ENCODE data around the gene PHEX.
"Not testable (repeated sequence)": the region's sequence is repeated elsewhere in the genome, so short reads cannot be mapped to it uniquely, and the experiment has no call there.

The PHEX gene

GRCh38 chrX:22249371-22249770 lies 217.2 kb downstream of the PHEX start:
- DNase-seq, result no peak

- DNase-seq, result no peak
These were observed 236.6 kb downstream of the PHEX start for GRCh38 chrX:22268706-22269105.

GRCh38 chrX:22272613-22273012 lies 240.5 kb downstream of the PHEX start, which contains the start of gene CBLL2:
CBLL2 (plus strand) TSS chrX:22272913; CDS start chrX:22272992, 79 bp downstream.
- DNase-seq, result no peak

GRCh38 chrX:22273714-22274317 lies 241.7 kb downstream of the PHEX start:
- no peak for DNase-seq

GRCh38 chrX:22276781-22277180 lies 244.7 kb downstream of the PHEX start:
- DNase-seq, result no peak

- no peak for DNase-seq
These were observed 246.2 kb downstream of the PHEX start for GRCh38 chrX:22278375-22278774.

GRCh38 chrX:22289209-22289608 lies 257.1 kb downstream of the PHEX start:
- not testable (repeated sequence) for DNase-seq

GRCh38 chrX:22296871-22297270 lies 264.7 kb downstream of the PHEX start:
- DNase-seq, result no peak

GRCh38 chrX:22300130-22300529 lies 268.0 kb downstream of the PHEX start:
- DNase-seq, result peak; percentile 0
